GM12878 (cell line): ENCODE results near the gene ADRA2B.

Experiments used
- CTCF ChIP-seq, 3 experiments: IDR thresholded peaks in 2 of 3; conservative IDR thresholded peaks in 1 of 3; 2 replicates each; pipeline ENCODE4 v1.5.1; 2011; ENCODE audit warnings: low read depth in 3 of 3, low read length in 3 of 3, mild to moderate bottlenecking in 3 of 3, control low read depth in 2 of 3, moderate library complexity in 2 of 3, inconsistent platforms in 1 of 3, mixed read lengths in 1 of 3; ENCODE audit not compliant: control insufficient read depth in 2 of 3, insufficient read depth in 1 of 3; ENCODE audit errors: extremely low read depth in 1 of 3
- EGR1 ChIP-seq, 2 experiments: IDR thresholded peaks; 1 replicate in 1 of 2; 2 replicates in 1 of 2; pipeline ENCODE4 v1.6.1; 2011 to 2012; ENCODE audit warnings: low read depth in 2 of 2, low read length in 2 of 2, borderline replicate concordance in 1 of 2, mild to moderate bottlenecking in 1 of 2, moderate library complexity in 1 of 2
- HDAC6 ChIP-seq: fragments of 200-600 bp; sonication (generic); IDR thresholded peaks from one replicate; pipeline ENCODE4 v1.8.0; 2017; ENCODE audit warnings: antibody characterized with exemption; ENCODE audit not compliant: unreplicated experiment
- NR2C2 ChIP-seq: IDR thresholded peaks from 2 replicates; pipeline ENCODE4 v1.6.1; 2011; ENCODE audit warnings: borderline replicate concordance, low read depth; ENCODE audit not compliant: control insufficient read depth, insufficient read length
- POLR2AphosphoS5 ChIP-seq: IDR thresholded peaks from 2 replicates; pipeline ENCODE4 v1.6.1; 2011; ENCODE audit warnings: mild to moderate bottlenecking, low read length, inconsistent platforms
- RB1 ChIP-seq: fragments of 450-650 bp; formaldehyde crosslinking; IDR thresholded peaks from 2 replicates; pipeline ENCODE4 v1.6.1; 2017; ENCODE audit warnings: mild to moderate bottlenecking, borderline replicate concordance
- RBBP5 ChIP-seq: fragments of 200-600 bp; sonication (generic); conservative IDR thresholded peaks from 2 replicates; pipeline ENCODE4 v1.6.1; 2016
- SKIL ChIP-seq: fragments of 450-650 bp; IDR thresholded peaks from 2 replicates; pipeline ENCODE4 v1.6.1; 2017; ENCODE audit warnings: mild to moderate bottlenecking, low read depth, inconsistent platforms; ENCODE audit not compliant: poor library complexity, severe bottlenecking
- TAF1 ChIP-seq: IDR thresholded peaks from 2 replicates; pipeline ENCODE4 v1.6.1; 2011; ENCODE audit warnings: mild to moderate bottlenecking, low read depth, low read length, borderline replicate concordance
- ZNF384 ChIP-seq: IDR thresholded peaks from 2 replicates; pipeline ENCODE4 v1.6.1; 2012; ENCODE audit warnings: low read depth, mild to moderate bottlenecking, low read length, improper control_type of control experiment, borderline replicate concordance

- TF ChIP-seq HDAC6: no peak
- no peak for TF ChIP-seq CTCF (IDR thresholded peaks at IDR 0.05 in 2 of 3, conservative IDR thresholded peaks at IDR 0.05 in 1 of 3; ENCODE audit: control insufficient read depth in 2 of 3, extremely low read depth in 1 of 3, insufficient read depth in 1 of 3, low read depth in 3 of 3, low read length in 3 of 3)
- TF ChIP-seq EGR1 (IDR thresholded peaks at IDR 0.05; ENCODE audit: borderline replicate concordance in 1 of 2, low read depth in 2 of 2, low read length in 2 of 2): no peak
- no peak for TF ChIP-seq SKIL
- no peak for TF ChIP-seq ZNF384
- TF ChIP-seq RBBP5: no peak
- no peak for TF ChIP-seq RB1
- no peak for TF ChIP-seq NR2C2
- no peak for TF ChIP-seq TAF1
- peak; percentile 81 for TF ChIP-seq POLR2AphosphoS5
These were observed 18.1 kb upstream of the ADRA2B start for GRCh38 chr2:96134421-96134820.
